ENCODE results near the gene TM4SF5.
"Not testable (repeated sequence)": the region's sequence is repeated elsewhere in the genome, so short reads cannot be mapped to it uniquely, and the experiment has no call there.

Gene TM4SF5

GRCh38 chr17:4823373-4824089, 51.8 kb downstream of the TM4SF5 start:
- DNase-seq (ENCODE audit: low read depth in 2 of 3, low spot score in 1 of 3), result no peak

DNA sequence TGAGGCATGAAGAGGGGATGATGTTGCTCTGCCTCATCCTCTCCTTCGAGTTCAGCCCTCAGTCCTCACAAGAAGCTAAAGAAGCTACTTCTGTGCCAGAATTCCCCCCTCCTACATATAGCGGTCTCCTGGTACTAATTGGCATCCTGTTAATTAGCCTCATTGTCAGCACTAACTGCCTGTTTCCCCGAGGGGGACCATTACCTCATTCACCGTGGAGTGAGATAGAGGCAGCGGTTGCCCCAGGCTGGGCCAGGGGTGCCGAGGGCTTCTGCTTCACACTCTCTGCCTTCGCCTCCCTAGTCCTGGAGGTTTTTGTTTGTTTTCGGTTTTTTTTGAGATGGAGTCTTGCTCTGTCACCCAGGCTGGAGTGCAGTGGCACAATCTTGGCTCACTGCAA, 55.7 kb downstream of the TM4SF5 start:
- no peak for DNase-seq (ENCODE audit: low read depth in 2 of 3, low spot score in 1 of 3)

GRCh38 chr17:4832829-4833177, 61.1 kb downstream of the TM4SF5 start:
- not testable (repeated sequence) for DNase-seq (ENCODE audit: low read depth in 2 of 3, low spot score in 1 of 3)
